HepG2 (cell line): ENCODE results near the gene MAJIN. TPM values are rescaled to one million over a fixed set of nuclear protein-coding genes. Genes with fewer than 3 reads are reported as not detected.

Experiments used
- ELF3 ChIP-seq: IDR thresholded peaks from 2 replicates; pipeline ENCODE4 v1.6.1; 2016; ENCODE audit warnings: missing genetic modification reagents, missing compliant biosample characterization
- ETV5 ChIP-seq: IDR thresholded peaks from 2 replicates; pipeline ENCODE4 v1.6.1; 2018; ENCODE audit warnings: missing biosample characterization, missing genetic modification reagents, inconsistent platforms, borderline replicate concordance
- ETV6 ChIP-seq: sonication (generic); formaldehyde crosslinking; conservative IDR thresholded peaks from 2 replicates; pipeline ENCODE4 v1.4.0; 2020; ENCODE audit warnings: missing genetic modification reagents
- HDAC1 ChIP-seq: sonication (generic); formaldehyde crosslinking; IDR thresholded peaks from 2 replicates; pipeline ENCODE4 v1.5.1; 2020; ENCODE audit warnings: mild to moderate bottlenecking, missing genetic modification reagents
- HMGXB4 ChIP-seq, 2 experiments: sonication (generic) in 1 of 2; formaldehyde crosslinking in 1 of 2; IDR thresholded peaks; 2 replicates each; pipeline versions ENCODE4 v1.4.0 to v1.6.1; 2018 to 2020; ENCODE audit warnings: missing genetic modification reagents in 2 of 2, borderline replicate concordance in 1 of 2, low read depth in 1 of 2, mild to moderate bottlenecking in 1 of 2, missing biosample characterization in 1 of 2
- KMT2A ChIP-seq: sonication (generic); formaldehyde crosslinking; IDR thresholded peaks from 2 replicates; pipeline ENCODE4 v1.4.0; 2020; ENCODE audit warnings: missing genetic modification reagents
- PAF1 ChIP-seq: IDR thresholded peaks from 2 replicates; pipeline ENCODE4 v1.6.1; 2016; ENCODE audit warnings: missing genetic modification reagents, missing compliant biosample characterization
- PHF20 ChIP-seq: sonication (generic); formaldehyde crosslinking; IDR thresholded peaks from 2 replicates; pipeline ENCODE4 v1.5.0; 2020; ENCODE audit warnings: mild to moderate bottlenecking, missing genetic modification reagents
- POLR2AphosphoS5 ChIP-seq: IDR thresholded peaks from 2 replicates; pipeline ENCODE4 v1.6.1; 2012; ENCODE audit warnings: low read depth, low read length
- SAP130 ChIP-seq: IDR thresholded peaks from 2 replicates; pipeline ENCODE4 v1.6.1; 2016; ENCODE audit warnings: low read depth
- SP1 ChIP-seq, 2 experiments: fragments of 450-650 bp in 1 of 2; sonication (generic) in 1 of 2; formaldehyde crosslinking in 1 of 2; IDR thresholded peaks; 2 replicates each; pipeline versions ENCODE4 v1.4.0 to v1.6.1; 2016 to 2020; ENCODE audit warnings: missing genetic modification reagents in 1 of 2
- TFDP1 ChIP-seq: IDR thresholded peaks from 2 replicates; pipeline ENCODE4 v1.6.1; 2016; ENCODE audit warnings: missing compliant biosample characterization, missing genetic modification reagents, borderline replicate concordance
- TP53 ChIP-seq: sonication (generic); formaldehyde crosslinking; conservative IDR thresholded peaks from 2 replicates; pipeline ENCODE4 v1.4.0; 2020; ENCODE audit warnings: missing genetic modification reagents
- ZBTB34 ChIP-seq: sonication (generic); formaldehyde crosslinking; IDR thresholded peaks from 2 replicates; pipeline ENCODE4 v1.8.0; 2022; ENCODE audit warnings: mild to moderate bottlenecking, missing genetic modification reagents
- ZC3H13 ChIP-seq: sonication (generic); formaldehyde crosslinking; IDR thresholded peaks from 2 replicates; pipeline ENCODE4 v1.8.1; 2023; ENCODE audit warnings: mild to moderate bottlenecking, missing genetic modification reagents, moderate library complexity
- ZFP91 ChIP-seq: sonication (generic); formaldehyde crosslinking; IDR thresholded peaks from 2 replicates; pipeline ENCODE4 v1.9.0; 2022; ENCODE audit warnings: missing genetic modification reagents, mild to moderate bottlenecking, borderline replicate concordance
- ZNF230 ChIP-seq: sonication (generic); formaldehyde crosslinking; IDR thresholded peaks from 2 replicates; pipeline ENCODE4 v1.4.0; 2020; ENCODE audit warnings: mild to moderate bottlenecking, missing genetic modification reagents
- ZNF362 ChIP-seq: sonication (generic); formaldehyde crosslinking; IDR thresholded peaks from 2 replicates; pipeline ENCODE4 v1.4.0; 2020; ENCODE audit warnings: missing genetic modification reagents, mild to moderate bottlenecking, borderline replicate concordance
- ZNF577 ChIP-seq: sonication (generic); formaldehyde crosslinking; IDR thresholded peaks from 2 replicates; pipeline ENCODE4 v1.4.0; 2020; ENCODE audit warnings: mild to moderate bottlenecking, low read depth, missing genetic modification reagents, borderline replicate concordance
- ZNF713 ChIP-seq: sonication (generic); formaldehyde crosslinking; IDR thresholded peaks from 2 replicates; pipeline ENCODE4 v1.4.0; 2020; ENCODE audit warnings: mild to moderate bottlenecking, missing genetic modification reagents
- ZNF768 ChIP-seq: sonication (generic); formaldehyde crosslinking; IDR thresholded peaks from 2 replicates; pipeline ENCODE4 v1.4.0; 2020; ENCODE audit warnings: missing genetic modification reagents
- polyA plus RNA-seq, 8 experiments: library from polyadenylated mRNA; depleted of rRNA in 3 of 8; stranded (reverse) in 7 of 8; unstranded in 1 of 8; fragments of >200 nt; fragmentation: Illumina TruSeq in 4 of 8; extraction: Trizol in 4 of 8; gene quantifications; 2 replicates each; pipeline versions ENCODE4 v1.2.1 to v1.2.3, GENCODE V29; 2011 to 2016; ENCODE audit warnings: low read depth in 4 of 8, missing spikeins in 1 of 8, mixed read lengths in 1 of 8; ENCODE audit not compliant: insufficient read depth in 1 of 8
- total RNA-seq, 5 experiments: library from RNA; depleted of rRNA; stranded (reverse); fragments of >200 nt; fragmentation: Illumina TruSeq; extraction: Trizol; gene quantifications; 2 replicates each; pipeline ENCODE4 v1.2.3, GENCODE V29; 2016; ENCODE audit warnings: low read depth in 1 of 5

The MAJIN gene
- total and polyA plus RNA-seq, 2 of the 13 experiments (the other 11 are each of a cell fraction or from before 2014, with no cell fraction given): not detected

GRCh38 chr11:64935359-64936081, 36.4 kb downstream of the MAJIN start, which contains the start of gene GPHA2 (continued):
- TF ChIP-seq KMT2A (CRISPR knock-in tag) (0 out of 2 replicates have a peak, but pooled peaks have one; percentile 41), TFDP1 (CRISPR knock-in tag) (0 out of 2 replicates have a peak, but pooled peaks have one; percentile 13), ZBTB34 (CRISPR knock-in tag) (0 out of 2 replicates have a peak, but pooled peaks have one; percentile 29), HMGXB4 (CRISPR knock-in tag; IDR thresholded peaks at IDR 0.05; ENCODE audit: borderline replicate concordance in 1 of 2, low read depth in 1 of 2) (peak in 1 of 2 experiments; percentile 37; a peak in 1 of 4 replicates), ZNF362 (no peak), PHF20 (CRISPR knock-in tag) (0 out of 2 replicates have a peak, but pooled peaks have one; percentile 32), ETV5 (CRISPR knock-in tag) (0 out of 2 replicates have a peak, but pooled peaks have one; percentile 16), ZNF230 (CRISPR knock-in tag) (0 out of 2 replicates have a peak, but pooled peaks have one; percentile 5), POLR2AphosphoS5 (peak; percentile 83), ZFP91 (CRISPR knock-in tag) (peak; percentile 46; the same call in 1 of the 2 replicates), HDAC1 (peak; percentile 25; the same call in 1 of the 2 replicates), PAF1 (CRISPR knock-in tag) (no peak), ZNF713 (CRISPR knock-in tag) (no peak), TP53 (CRISPR knock-in tag) (no peak), SAP130 (peak; percentile 41; the same call in 1 of the 2 replicates), ETV6 (0 out of 2 replicates have a peak, but pooled peaks have one; percentile 23), ZC3H13 (CRISPR knock-in tag) (no peak), ELF3 (0 out of 2 replicates have a peak, but pooled peaks have one; percentile 14), ZNF577 (no peak), ZNF768 (CRISPR knock-in tag) (peak; percentile 80), SP1 (IDR thresholded peaks at IDR 0.05) (no peak), SP1 (CRISPR knock-in tag; IDR thresholded peaks at IDR 0.05) (0 out of 2 replicates have a peak, but pooled peaks have one; percentile 32)
